VCaP (cell line): Measurements from ENCODE around the gene TPPP3.

Experiments
- H3K27ac ChIP-seq: fragments of 450-650 bp; 2 replicates; pipeline ENCODE4 v1.5.1; 2017
- TF ChIP-seq, protein P1 (sequence below): fragments of 450-650 bp; conservative IDR thresholded peaks from 2 replicates; pipeline ENCODE4 v1.5.1; 2017; ENCODE audit warnings: mild to moderate bottlenecking, moderate library complexity

TPPP3 gene

DNA sequence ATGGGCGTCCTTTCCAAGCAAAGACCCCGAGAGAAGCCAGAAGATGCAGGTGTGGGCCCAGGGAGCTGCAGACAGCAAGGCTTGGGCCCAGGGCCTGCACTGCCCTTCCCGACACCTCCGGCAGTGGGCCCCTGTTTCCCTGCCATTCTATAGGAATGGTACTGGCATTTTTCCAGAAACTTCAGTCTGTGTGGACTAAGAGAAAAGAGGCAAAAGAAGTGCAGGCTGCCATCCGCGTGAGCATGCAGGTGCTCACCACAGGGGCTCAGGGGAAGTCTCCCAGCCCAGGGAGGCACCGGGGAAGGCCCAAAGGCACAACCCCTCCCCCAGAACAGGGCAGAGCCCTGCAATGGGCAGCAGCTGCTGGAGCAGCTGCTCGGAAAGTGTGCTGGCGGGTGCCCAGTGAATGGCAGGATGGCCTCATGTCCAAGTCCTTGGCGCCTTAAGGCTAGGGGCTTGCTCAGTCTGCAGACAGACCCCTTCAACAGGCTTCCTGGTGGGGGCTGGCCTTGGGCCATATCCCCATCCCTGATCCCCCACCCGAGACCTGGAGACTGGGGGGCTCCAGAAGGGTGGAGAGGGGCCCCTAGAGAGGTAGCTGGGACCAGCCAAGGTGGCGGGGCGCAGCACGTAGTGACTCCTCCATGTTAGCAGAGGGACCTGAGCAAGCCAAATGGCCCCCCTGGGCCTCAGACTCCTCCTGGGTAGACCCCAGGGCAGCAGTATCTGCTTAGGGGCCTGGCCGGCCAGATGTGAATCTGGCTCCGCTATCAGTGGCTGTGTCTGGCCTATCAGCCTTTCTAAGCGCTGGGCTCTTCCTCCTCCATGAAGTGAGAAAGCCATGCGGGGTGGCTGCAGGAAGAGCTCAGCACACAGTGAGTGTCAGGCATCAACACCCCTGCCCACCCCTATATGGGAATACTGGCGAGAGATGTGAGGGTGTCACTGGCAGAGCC, 6.7 kb upstream of the TPPP3 start:
- no peak overlapping the region for H3K27ac ChIP-seq
- TF ChIP-seq, protein P1, sequence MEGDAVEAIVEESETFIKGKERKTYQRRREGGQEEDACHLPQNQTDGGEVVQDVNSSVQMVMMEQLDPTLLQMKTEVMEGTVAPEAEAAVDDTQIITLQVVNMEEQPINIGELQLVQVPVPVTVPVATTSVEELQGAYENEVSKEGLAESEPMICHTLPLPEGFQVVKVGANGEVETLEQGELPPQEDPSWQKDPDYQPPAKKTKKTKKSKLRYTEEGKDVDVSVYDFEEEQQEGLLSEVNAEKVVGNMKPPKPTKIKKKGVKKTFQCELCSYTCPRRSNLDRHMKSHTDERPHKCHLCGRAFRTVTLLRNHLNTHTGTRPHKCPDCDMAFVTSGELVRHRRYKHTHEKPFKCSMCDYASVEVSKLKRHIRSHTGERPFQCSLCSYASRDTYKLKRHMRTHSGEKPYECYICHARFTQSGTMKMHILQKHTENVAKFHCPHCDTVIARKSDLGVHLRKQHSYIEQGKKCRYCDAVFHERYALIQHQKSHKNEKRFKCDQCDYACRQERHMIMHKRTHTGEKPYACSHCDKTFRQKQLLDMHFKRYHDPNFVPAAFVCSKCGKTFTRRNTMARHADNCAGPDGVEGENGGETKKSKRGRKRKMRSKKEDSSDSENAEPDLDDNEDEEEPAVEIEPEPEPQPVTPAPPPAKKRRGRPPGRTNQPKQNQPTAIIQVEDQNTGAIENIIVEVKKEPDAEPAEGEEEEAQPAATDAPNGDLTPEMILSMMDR = no peak

DNA sequence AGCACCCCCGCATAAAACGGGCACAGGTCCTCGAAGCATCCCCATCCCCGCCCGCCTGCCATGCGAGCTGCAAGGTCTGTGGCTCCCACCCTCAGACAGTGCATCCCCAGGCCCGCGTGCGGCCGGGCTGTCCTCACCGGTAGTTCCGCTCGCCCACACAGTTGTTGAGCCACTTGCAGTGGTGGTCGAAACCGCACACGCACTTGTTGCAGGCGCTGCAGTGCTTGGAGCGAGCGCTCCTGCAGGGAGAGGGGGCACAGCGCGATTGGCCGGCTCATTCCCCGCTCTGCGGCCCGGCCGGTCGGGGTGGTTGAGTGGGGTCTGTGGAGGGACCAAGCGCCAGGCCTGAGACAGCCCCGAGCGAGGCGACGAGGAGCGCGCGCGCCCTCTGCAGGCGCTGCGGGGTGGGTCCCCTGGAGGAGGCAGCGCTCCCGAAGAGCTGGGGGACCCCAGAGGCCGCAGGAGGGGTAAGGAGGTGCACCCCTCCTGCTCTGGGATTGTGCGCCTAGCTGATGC, 6.0 kb upstream of the TPPP3 start:
- TF ChIP-seq, protein P1 = no peak
- no peak overlapping the region for H3K27ac ChIP-seq

DNA sequence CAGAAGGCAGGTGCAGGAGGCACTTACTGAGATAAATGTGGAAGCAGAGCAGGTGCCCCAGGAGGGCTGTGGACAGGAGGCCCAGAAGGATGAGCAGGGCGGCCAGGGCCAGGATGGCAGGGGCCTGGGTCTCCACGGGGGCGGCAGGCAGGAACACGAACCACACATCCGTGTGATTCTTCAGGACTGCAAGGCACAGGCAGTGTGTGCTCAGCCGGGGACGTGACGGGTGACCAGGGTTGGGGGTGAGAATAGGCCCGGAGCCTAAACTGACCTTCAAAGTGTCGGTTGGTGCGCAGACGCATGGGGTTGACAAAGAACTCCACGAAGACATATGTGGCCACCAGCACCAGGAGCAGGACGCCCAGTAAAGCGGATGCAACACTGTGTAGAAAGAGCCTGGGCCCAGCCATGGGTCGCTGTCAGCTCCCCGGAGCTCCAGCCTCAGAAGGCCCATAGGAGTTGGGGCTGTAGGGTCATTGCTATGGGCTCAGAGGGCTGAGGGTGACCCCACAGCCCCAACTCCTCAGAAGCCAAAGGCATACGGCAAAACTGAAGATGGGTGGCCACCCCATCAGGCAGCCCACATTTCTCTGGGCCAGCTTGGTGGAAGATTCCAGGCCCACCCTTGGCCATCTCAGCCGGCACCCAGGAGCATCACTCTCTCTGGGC, 5.4 kb upstream of the TPPP3 start:
- TF ChIP-seq, protein P1 = no peak
- no peak overlapping the region for H3K27ac ChIP-seq

DNA sequence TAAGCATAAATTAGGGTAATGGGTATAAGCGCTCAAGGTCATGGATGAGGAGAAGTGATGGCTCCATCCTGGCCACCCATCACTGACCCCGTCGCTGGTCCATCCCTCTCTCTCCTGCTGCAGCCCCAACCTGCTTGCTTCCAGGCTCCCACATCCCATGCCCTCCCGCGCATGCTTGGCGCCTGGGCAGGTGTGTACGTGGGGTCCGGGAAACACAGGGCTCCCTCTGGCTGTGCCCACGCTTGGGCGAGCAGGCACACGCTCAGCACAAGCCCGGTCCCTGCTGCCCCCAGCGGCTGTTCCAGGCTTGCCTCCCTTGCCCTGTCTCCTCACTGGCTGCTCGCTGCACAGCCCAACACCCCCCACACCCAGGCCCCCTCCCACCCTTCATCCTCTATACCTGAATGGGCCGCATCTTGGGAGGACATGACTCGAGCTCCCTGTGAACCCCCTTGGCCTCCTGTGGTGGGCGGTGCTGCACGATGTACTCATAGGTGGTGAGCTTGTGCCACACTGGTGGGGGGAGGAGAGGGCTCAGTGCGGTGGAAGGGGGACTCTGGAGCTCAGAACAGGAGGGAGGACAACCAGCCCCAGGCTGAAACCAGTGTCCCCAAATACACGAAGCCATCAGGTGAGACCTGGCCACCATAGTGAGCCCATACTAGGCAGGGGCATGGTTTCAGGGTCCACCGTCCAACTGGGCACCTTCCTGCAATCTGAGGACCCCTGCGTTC, 4.7 kb upstream of the TPPP3 start:
- H3K27ac ChIP-seq = no peak overlapping the region
- TF ChIP-seq, protein P1 = no peak

DNA sequence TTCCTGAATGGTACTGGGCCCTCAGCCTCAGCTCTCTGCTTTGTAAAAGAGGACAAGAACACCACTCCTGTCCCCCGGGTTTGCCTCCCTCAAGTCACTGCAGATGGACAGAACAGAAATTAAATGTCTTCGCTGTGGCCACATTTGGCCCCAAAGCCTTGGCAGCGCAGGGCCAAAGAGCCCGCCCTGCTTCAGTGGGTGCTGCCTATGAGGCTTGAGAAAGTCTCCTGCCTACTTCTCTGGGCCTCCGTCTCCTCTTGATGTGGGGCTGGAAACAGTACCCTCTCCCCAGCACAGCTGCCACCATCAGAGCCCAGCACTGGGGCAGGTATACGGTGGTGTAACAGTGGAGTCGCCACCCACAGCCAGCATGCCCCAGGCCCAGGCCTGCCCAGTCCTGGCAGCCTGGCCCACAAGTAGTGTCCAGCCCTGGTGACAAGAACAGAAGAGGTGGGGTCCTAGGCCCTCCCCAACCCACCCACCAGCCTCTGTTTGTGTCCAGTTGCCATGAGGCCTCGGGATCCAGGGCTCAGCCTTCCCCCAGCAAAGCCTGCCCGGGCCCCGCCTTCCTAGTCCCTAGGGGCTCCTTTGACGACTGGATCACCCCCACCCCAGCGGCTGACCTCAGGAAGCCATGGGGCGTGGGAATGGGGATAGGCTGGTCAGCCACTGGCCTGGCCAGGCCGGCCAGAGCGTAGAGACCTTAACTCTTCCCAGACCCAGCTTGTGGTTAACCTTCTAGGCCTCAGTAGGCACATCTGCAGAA, 3.9 kb upstream of the TPPP3 start:
- TF ChIP-seq, protein P1 = no peak
- no peak overlapping the region for H3K27ac ChIP-seq

DNA sequence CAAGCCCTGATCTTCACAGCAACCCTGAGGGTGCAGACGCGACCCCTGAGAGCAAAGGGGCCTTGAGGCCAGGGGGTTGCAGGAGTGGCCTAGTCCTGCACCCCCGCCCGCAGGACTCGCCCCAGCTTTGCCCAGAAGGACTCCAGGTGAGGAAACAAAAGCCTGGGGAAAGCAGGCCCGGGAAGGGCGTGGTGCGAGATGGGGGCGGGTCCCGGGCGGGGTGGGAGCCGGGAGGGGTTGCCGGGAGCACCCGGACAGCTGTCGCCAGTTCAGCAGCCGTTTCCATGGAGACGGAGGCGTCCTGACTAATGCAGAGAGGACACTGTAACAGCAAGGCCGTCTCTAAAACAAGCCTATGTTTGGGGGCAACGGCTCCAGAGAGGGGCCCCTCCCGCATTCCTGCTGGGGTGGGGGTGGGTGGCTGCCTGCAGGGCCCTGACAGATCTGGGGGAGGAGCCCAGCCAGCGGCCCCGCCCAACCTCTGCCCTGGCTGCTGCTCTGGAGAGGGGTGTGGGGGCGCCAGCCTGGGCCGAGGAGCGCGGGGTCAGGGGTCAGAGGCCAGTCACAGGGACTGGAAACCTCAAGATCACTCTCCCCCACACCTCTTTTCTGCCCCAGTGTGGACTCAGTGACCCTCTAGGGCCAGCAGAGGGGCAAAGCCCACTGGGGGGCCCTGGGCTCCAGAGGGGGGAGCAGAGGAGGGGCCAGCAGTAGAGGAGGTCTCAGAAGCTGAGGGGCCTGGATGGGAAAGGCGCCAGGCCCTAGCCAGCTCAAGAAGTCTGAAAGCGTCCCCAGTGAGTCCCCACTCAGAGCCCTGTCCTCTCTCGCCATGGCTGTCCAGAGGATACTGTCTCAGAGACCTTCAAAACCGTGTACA, 3.1 kb upstream of the TPPP3 start:
- TF ChIP-seq, protein P1 = no peak
- H3K27ac ChIP-seq = no peak overlapping the region
